Sigmoid colon (tissue), 7 donors: ENCODE data around the gene GSC. TPM values are rescaled to one million over a fixed set of nuclear protein-coding genes. Genes with fewer than 3 reads are reported as not detected.
"Not testable (repeated sequence)": the region's sequence is repeated elsewhere in the genome, so short reads cannot be mapped to it uniquely, and the experiment has no call there.

Experiments used
- DNase-seq: peaks from one replicate; pipeline ENCODE4 v3.0.0-alpha.2; 2019
- H3K27ac ChIP-seq, 4 donors: fragments of 200-600 bp; sonication (generic); one replicate each; pipeline ENCODE4 v1.5.1; 2016 to 2019; ENCODE audit warnings: mild to moderate bottlenecking in 1 of 4
- H3K27me3 ChIP-seq, 3 donors: fragments of 200-600 bp; sonication (generic); one replicate each; pipeline ENCODE4 v1.5.1; 2019; ENCODE audit warnings: mild to moderate bottlenecking in 1 of 3
- H3K36me3 ChIP-seq, 4 donors: fragments of 200-600 bp; sonication (generic); one replicate each; pipeline ENCODE4 v1.5.1; 2016 to 2019
- H3K4me1 ChIP-seq, 4 donors: fragments of 200-600 bp; sonication (generic); one replicate each; pipeline ENCODE4 v1.5.1; 2017 to 2019
- H3K4me3 ChIP-seq, 4 donors: fragments of 200-600 bp; sonication (generic); one replicate each; pipeline ENCODE4 v1.5.1; 2017 to 2019; ENCODE audit warnings: mild to moderate bottlenecking in 2 of 4, moderate library complexity in 1 of 4
- H3K9me3 ChIP-seq, 4 donors: fragments of 200-600 bp in 3 of 4; sonication (generic) in 3 of 4; one replicate each; pipeline versions ENCODE4 v1.5.1 to v1.6.1; 2013 to 2019
- EP300 ChIP-seq, 4 donors: sonication (generic); formaldehyde crosslinking; IDR thresholded peaks; one replicate each; pipeline ENCODE4 v1.6.1; 2017; ENCODE audit warnings: antibody characterized with exemption in 4 of 4
- POLR2A ChIP-seq, 2 donors: fragments of 450-650 bp; IDR thresholded peaks; one replicate each; pipeline ENCODE4 v1.6.1; 2016; ENCODE audit warnings: antibody characterized with exemption in 2 of 2, mild to moderate bottlenecking in 2 of 2, moderate library complexity in 2 of 2
- POLR2AphosphoS5 ChIP-seq, 4 donors: sonication (generic); formaldehyde crosslinking; IDR thresholded peaks; one replicate each; pipeline ENCODE4 v1.6.1; 2017; ENCODE audit warnings: antibody characterized with exemption in 4 of 4
- WGBS, 2 donors: extraction: QIAGEN DNeasy Blood & Tissue Kit; methylation state at CpG; one replicate each; pipeline ENCODE4 v1.1.7; 2013; 5-methylcytosine and 5-hydroxymethylcytosine counted together
- intact Hi-C: fragments of 100-400 bp; cut with DNase I; formaldehyde crosslinking; loops from one replicate; pipeline ENCODE4 v1.15.1; 2023
- polyA plus RNA-seq, 3 donors: library from polyadenylated mRNA; stranded (reverse); fragments of 200-250 nt; gene quantifications; one replicate each; pipeline ENCODE4 v1.2.3, GENCODE V29; 2013
- total RNA-seq, 4 donors: library from RNA; depleted of rRNA; stranded (reverse); fragments of >200 nt; gene quantifications; one replicate each; pipeline ENCODE4 v1.1.0, GENCODE V29; 2016
- TF ChIP-seq, protein P1 (sequence below), 4 experiments: fragments of 450-650 bp in 3 of 4; fragments of 200-600 bp in 1 of 4; IDR thresholded peaks; one replicate each; pipeline ENCODE4 v1.5.1; 2016 to 2019; ENCODE audit warnings: antibody characterized with exemption in 4 of 4, mild to moderate bottlenecking in 3 of 4, moderate library complexity in 2 of 4
- donor health status: healthy with polysubstance abuse.
- donor health status: Bipolar disorder and iron deficiency.
- donor health status: healthy.

GSC gene
- total RNA-seq, result 1 to 10 TPM in 2 of 4 donors, under 1 TPM in 2; 0.33 to 7.5 (median 0.74) TPM
- polyA plus RNA-seq, result under 1 TPM in 1 of 3 donors, not detected in 2; 0.07 TPM

DNA sequence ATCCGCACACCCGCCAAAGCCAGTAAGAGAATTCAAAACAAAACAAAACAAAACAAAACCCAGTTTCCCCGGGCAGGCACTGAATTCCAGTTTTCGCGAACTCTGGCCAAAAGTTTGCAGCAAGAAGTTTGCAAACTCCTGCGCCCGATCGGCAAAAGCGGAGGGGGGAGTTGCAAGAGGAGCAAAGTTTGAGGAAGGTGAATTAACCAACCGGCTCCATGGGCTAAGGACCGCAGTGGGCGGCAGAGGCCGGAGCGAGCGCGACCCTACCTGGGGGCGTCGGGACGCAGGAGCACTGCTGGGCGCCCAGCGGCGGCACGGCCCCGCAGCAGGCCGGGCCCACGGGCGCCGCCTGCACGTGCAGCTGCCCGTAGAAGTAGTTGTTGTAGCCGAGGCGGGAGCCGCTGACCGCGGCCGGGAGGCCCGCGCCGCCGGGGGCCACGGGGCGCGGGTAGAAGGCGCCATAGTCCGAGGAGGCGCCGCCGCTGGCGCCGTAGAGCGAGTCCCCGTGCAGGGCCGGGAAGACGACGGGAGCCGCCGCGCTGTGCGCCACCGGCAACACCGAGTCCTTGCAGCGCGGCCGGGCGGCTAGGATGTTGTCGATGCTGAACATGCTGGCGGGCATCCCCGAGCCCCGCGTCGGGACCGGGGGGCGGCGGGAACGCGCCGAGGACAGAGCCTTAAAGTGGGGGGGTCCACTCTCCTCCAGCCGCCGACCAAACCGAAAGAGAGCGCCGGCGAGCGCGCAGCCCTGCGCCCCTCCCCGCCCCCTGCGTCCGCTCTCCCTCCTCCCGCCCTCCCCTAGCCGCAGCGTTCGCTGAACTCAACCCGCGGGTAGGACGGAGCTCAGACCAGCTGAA is at the start of gene GSC:
Gene GSC (minus strand): TSS at position 723 of the 860 bp plus-strand sequence. CDS start 98 bp downstream, at position 625.
- peaks cover 0 to 28% (median 26%) of the 10 kb centered on the region in 4 donors for H3K4me1 ChIP-seq
- no peaks in the 10 kb centered on the region for H3K36me3 ChIP-seq
- DNase-seq, result no peak
- peaks cover 76 to 100% (median 77%) of the 10 kb centered on the region in 3 donors for H3K27me3 ChIP-seq
- WGBS, 2 donors, result 1% methylated on average over 96 of the region's 96 CpGs
- TF ChIP-seq, protein P1, sequence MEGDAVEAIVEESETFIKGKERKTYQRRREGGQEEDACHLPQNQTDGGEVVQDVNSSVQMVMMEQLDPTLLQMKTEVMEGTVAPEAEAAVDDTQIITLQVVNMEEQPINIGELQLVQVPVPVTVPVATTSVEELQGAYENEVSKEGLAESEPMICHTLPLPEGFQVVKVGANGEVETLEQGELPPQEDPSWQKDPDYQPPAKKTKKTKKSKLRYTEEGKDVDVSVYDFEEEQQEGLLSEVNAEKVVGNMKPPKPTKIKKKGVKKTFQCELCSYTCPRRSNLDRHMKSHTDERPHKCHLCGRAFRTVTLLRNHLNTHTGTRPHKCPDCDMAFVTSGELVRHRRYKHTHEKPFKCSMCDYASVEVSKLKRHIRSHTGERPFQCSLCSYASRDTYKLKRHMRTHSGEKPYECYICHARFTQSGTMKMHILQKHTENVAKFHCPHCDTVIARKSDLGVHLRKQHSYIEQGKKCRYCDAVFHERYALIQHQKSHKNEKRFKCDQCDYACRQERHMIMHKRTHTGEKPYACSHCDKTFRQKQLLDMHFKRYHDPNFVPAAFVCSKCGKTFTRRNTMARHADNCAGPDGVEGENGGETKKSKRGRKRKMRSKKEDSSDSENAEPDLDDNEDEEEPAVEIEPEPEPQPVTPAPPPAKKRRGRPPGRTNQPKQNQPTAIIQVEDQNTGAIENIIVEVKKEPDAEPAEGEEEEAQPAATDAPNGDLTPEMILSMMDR (IDR thresholded peaks at IDR 0.05), result no peak
- TF ChIP-seq POLR2AphosphoS5 (IDR thresholded peaks at IDR 0.05), result peak in 1 of 4 donors; percentile 5
- TF ChIP-seq EP300 (IDR thresholded peaks at IDR 0.05), result no peak
- TF ChIP-seq POLR2A (IDR thresholded peaks at IDR 0.05), result no peak
- peak within 1 kb of the TSS; percentile 27 to 59 (median 50) for H3K4me3 ChIP-seq
- no peaks in the 10 kb centered on the region for H3K9me3 ChIP-seq
- intact Hi-C loops, result loop anchor here (10.0 kb wide), 1 partner anchor 165 kb away; no protein-coding TSS in a partner anchor
- no peak within 1 kb of the TSS for H3K27ac ChIP-seq

DNA sequence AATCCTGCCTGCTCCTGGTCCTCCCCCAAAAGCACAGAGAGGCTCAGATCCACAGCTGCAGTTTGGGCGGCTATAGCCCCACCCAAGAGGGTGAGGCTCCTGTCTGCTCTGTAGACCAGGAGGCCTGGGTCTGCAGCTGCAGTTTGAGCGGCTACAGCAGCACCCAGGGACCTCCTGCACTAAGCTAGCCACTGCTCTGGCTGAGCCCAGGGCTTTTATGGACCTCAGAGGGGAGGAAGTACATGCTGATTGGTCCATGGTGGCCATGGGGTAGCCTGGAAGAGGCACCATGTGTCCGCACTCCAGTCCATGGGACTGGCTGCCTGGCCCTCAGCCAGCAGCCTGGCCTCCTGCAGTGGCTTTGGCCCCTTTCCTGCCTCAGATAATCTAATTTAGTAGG is 49.6 kb upstream of the GSC start:
- Histone ChIP-seq H3K27me3 (no peaks in the 10 kb centered on the region), H3K4me3 (no peak overlapping the region), H3K27ac (no peak overlapping the region), H3K9me3 (no peaks in the 10 kb centered on the region), H3K36me3 (no peaks in the 10 kb centered on the region), H3K4me1 (no peaks in the 10 kb centered on the region)
- TF ChIP-seq POLR2AphosphoS5 (IDR thresholded peaks at IDR 0.05) (no peak), EP300 (IDR thresholded peaks at IDR 0.05) (no peak), POLR2A (IDR thresholded peaks at IDR 0.05) (no peak)
- TF ChIP-seq, protein P1 (IDR thresholded peaks at IDR 0.05), result no peak
- no peak for DNase-seq
- 45 to 55% methylated on average over 3 of the region's 3 CpGs for WGBS, 2 donors
- intact Hi-C loops, result no loop called here

DNA sequence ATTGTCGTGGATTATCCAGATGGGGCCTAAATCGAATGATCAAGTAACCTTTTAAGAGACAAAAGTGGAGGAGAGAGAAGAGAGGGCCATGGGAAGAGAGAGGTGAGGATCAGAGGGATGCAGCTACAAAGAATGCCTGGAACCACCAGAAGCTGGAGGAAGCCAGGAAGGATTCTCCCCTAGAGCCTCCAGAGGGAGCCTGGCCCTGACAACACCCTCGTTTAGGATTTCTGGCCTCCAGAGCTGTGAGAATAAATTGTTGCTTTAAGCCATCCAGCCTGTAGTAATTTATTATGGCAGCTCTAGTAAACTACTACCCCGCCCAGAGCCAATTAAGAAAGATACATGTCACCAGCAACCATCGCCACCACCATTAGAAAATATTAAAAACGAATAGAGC is 46.2 kb upstream of the GSC start:
- 12 to 23% methylated on average over 6 of the region's 6 CpGs for WGBS, 2 donors
- DNase-seq, result no peak
- TF ChIP-seq, protein P1 (IDR thresholded peaks at IDR 0.05), result peak in 2 of 4 experiments; percentile 9 to 33
- no peak for TF ChIP-seq EP300 (IDR thresholded peaks at IDR 0.05)
- intact Hi-C loops, result loop anchor here (2.0 kb wide), 1 partner anchor 283 kb away; no protein-coding TSS in a partner anchor
- Histone ChIP-seq H3K27me3 (no peaks in the 10 kb centered on the region), H3K9me3 (no peaks in the 10 kb centered on the region), H3K36me3 (no peaks in the 10 kb centered on the region), H3K4me1 (no peaks in the 10 kb centered on the region), H3K27ac (no peak overlapping the region), H3K4me3 (no peak overlapping the region)

DNA sequence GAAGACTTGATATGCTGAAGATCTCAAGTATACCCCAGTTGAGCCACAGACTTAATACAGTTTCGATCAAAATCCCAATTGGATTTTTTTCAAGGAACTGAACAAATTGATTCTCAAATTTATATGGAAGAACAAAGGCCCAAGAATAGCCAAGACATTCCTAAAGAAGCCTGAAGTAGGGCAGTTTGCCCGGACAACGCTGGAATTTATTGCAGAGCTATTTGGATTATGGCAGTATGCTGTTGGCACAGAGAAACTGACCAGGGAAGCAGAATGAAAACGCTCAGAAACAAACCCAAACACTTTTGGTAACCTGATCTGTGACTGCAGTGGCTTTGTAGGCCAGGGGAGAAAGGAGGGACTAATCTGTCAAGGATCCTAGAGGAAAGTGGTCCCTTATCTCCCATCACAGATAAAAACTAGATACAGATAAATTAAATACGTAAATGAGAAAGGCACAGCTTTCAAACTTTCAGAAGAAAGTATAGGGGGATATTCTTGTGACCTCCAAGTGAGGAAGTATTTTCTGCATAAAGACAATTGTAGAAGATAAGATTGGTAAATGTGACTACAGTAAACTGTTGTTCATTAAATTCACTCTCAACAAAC is 35.9 kb upstream of the GSC start:
- TF ChIP-seq POLR2AphosphoS5 (IDR thresholded peaks at IDR 0.05) (peak in 2 of 4 donors; percentile 41 to 43), POLR2A (IDR thresholded peaks at IDR 0.05) (no peak)
- no peaks in the 10 kb centered on the region for H3K9me3 ChIP-seq
- H3K36me3 ChIP-seq, result no peaks in the 10 kb centered on the region
- H3K27me3 ChIP-seq, result no peaks in the 10 kb centered on the region
- no peak overlapping the region for H3K4me3 ChIP-seq
- WGBS, 2 donors, result 18 to 43% methylated on average over 5 of the region's 5 CpGs
- intact Hi-C loops, result no loop called here
- H3K4me1 ChIP-seq, result peaks cover 0 to 25% (median 17%) of the 10 kb centered on the region in 4 donors
- H3K27ac ChIP-seq, result peak overlapping the region; percentile 48 to 63 (median 54)
- DNase-seq, result peak; percentile 74

DNA sequence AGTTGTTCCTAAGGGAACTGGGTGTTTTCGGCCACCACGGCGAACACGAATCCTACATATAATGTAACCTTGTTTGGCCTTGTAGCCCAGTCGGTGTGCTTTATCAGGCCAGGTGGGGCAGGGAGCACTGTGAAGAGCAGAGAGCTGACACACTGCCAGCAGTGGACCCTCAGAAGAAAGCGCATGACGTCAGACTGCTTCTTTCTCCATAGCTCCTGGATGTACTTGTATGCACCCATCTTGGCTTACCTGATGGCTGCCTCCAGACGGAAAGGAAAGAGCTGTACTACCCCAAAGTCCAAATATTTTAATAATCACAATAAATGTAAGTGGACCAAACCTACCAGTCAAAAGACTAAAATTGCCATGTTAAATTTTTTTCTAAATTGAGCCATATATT is 31.3 kb upstream of the GSC start:
- Histone ChIP-seq H3K27ac (no peak overlapping the region), H3K36me3 (no peaks in the 10 kb centered on the region), H3K27me3 (no peaks in the 10 kb centered on the region), H3K4me3 (no peak overlapping the region), H3K4me1 (peaks cover 0 to 20% (median 10%) of the 10 kb centered on the region in 4 donors), H3K9me3 (no peaks in the 10 kb centered on the region)
- intact Hi-C loops, result no loop called here
- no peak for DNase-seq
- 88 to 91% methylated on average over 8 of the region's 8 CpGs for WGBS, 2 donors
- no peak for TF ChIP-seq POLR2AphosphoS5 (IDR thresholded peaks at IDR 0.05)
- TF ChIP-seq, protein P1 (IDR thresholded peaks at IDR 0.05), result no peak
- TF ChIP-seq POLR2A (IDR thresholded peaks at IDR 0.05), result no peak

DNA sequence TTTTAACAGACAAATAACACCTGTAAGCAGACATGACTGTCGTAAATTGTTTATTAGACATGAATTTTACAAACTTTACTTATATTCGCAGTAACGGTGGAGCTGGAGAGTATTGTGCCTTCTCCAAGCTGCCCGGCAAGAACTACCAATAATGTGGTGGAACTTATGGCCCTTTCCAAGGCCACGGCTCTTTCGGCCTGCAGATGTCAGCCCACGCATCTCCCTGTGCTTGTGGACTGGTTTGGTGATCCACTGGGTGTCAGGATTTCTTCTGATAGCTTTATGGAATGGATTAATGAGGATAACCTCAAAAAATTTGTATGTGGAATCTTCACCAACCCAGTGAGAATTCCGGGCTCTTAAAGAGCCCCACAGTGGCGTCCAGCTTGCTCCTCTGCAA is 30.9 kb upstream of the GSC start:
- H3K36me3 ChIP-seq, H3K27ac ChIP-seq, DNase-seq, H3K4me3 ChIP-seq, H3K9me3 ChIP-seq, intact Hi-C loops, H3K27me3 ChIP-seq: not testable (repeated sequence)
- 61 to 78% methylated on average over 9 of the region's 9 CpGs for WGBS, 2 donors
- H3K4me1 ChIP-seq, result peaks cover 0 to 15% (median 6%) of the 10 kb centered on the region in 4 donors
